H9 (cell line): ENCODE results near the gene TMPRSS9. TPM values are rescaled to one million over a fixed set of nuclear protein-coding genes. Genes with fewer than 3 reads are reported as not detected.
A peak's percentile ranks its signal among the peaks of the same experiment; 100 is the strongest.

ENCODE experiments used
- DNase-seq: peaks from one replicate; pipeline ENCODE4 v3.0.0-alpha.2; 2017
- H2AFZ ChIP-seq: one replicate; pipeline ENCODE4 v1.6.1; 2013; ENCODE audit warnings: mild to moderate bottlenecking, low read length, control low read depth, moderate library complexity
- H2AK5ac ChIP-seq: 2 replicates; pipeline ENCODE4 v1.6.1; 2013; ENCODE audit warnings: low read length, control low read depth, mixed read lengths; ENCODE audit not compliant: insufficient read length
- H2BK120ac ChIP-seq: one replicate; pipeline ENCODE4 v1.6.1; 2013; ENCODE audit warnings: low read depth, mild to moderate bottlenecking, low read length, control low read depth, inconsistent platforms; ENCODE audit not compliant: poor library complexity, severe bottlenecking
- H2BK12ac ChIP-seq: 2 replicates; pipeline ENCODE4 v1.6.1; 2013; ENCODE audit warnings: low read length, control low read depth, mixed read lengths, low read depth; ENCODE audit not compliant: insufficient read length
- H2BK15ac ChIP-seq: 2 replicates; pipeline ENCODE4 v1.6.1; 2013; ENCODE audit warnings: low read depth, low read length, control low read depth
- H2BK20ac ChIP-seq: one replicate; pipeline ENCODE4 v1.6.1; 2013; ENCODE audit warnings: low read depth, mild to moderate bottlenecking, low read length, control low read depth, inconsistent platforms; ENCODE audit not compliant: poor library complexity, severe bottlenecking
- H2BK5ac ChIP-seq: 2 replicates; pipeline ENCODE4 v1.6.1; 2013; ENCODE audit warnings: low read length, control low read depth, mixed read lengths; ENCODE audit not compliant: insufficient read length
- H3K14ac ChIP-seq: 2 replicates; pipeline ENCODE4 v1.6.1; 2013; ENCODE audit warnings: low read length, control low read depth; ENCODE audit not compliant: insufficient read depth
- H3K18ac ChIP-seq: 2 replicates; pipeline ENCODE4 v1.6.1; 2013; ENCODE audit warnings: low read depth, mild to moderate bottlenecking, mixed read lengths, low read length, control low read depth; ENCODE audit not compliant: insufficient read length
- H3K23ac ChIP-seq: 2 replicates; pipeline ENCODE4 v1.6.1; 2013; ENCODE audit warnings: low read length, control low read depth, mixed read lengths, low read depth; ENCODE audit not compliant: insufficient read length
- H3K23me2 ChIP-seq: 2 replicates; pipeline ENCODE4 v1.6.1; 2013; ENCODE audit warnings: low read depth, mild to moderate bottlenecking, mixed read lengths, low read length, control low read depth; ENCODE audit not compliant: insufficient read length, poor library complexity, severe bottlenecking
- H3K27ac ChIP-seq: 2 replicates; pipeline ENCODE4 v1.5.1; 2013; ENCODE audit warnings: low read length, control low read depth, mixed read lengths, low read depth; ENCODE audit not compliant: insufficient read length
- H3K27me3 ChIP-seq: 2 replicates; pipeline ENCODE4 v1.6.1; 2013; ENCODE audit warnings: low read length, control low read depth, inconsistent platforms; ENCODE audit not compliant: insufficient read depth
- H3K4ac ChIP-seq: 2 replicates; pipeline ENCODE4 v1.6.1; 2013; ENCODE audit warnings: low read depth, mild to moderate bottlenecking, control low read depth, inconsistent platforms, low read length, moderate library complexity
- H3K4me1 ChIP-seq: 2 replicates; pipeline ENCODE4 v1.6.1; 2013; ENCODE audit warnings: low read length, control low read depth, inconsistent platforms; ENCODE audit not compliant: insufficient read depth
- H3K4me2 ChIP-seq: 2 replicates; pipeline ENCODE4 v1.6.1; 2013; ENCODE audit warnings: low read length, control low read depth, mixed read lengths; ENCODE audit not compliant: insufficient read length, insufficient read depth
- H3K56ac ChIP-seq: 2 replicates; pipeline ENCODE4 v1.6.1; 2013; ENCODE audit warnings: low read depth, mild to moderate bottlenecking, mixed read lengths, low read length, control low read depth; ENCODE audit not compliant: insufficient read length
- H3K79me1 ChIP-seq: 2 replicates; pipeline ENCODE4 v1.6.1; 2013; ENCODE audit warnings: low read depth, mild to moderate bottlenecking, moderate library complexity, low read length, control low read depth, inconsistent platforms; ENCODE audit not compliant: insufficient read depth, poor library complexity, severe bottlenecking
- H3K79me2 ChIP-seq: 2 replicates; pipeline ENCODE4 v1.6.1; 2013; ENCODE audit warnings: low read length, control low read depth, inconsistent platforms; ENCODE audit not compliant: insufficient read depth
- H3K9ac ChIP-seq: 2 replicates; pipeline ENCODE4 v1.6.1; 2013; ENCODE audit warnings: low read length, control low read depth, mixed read lengths; ENCODE audit not compliant: insufficient read length; ENCODE audit errors: extremely low read depth
- H3K9me3 ChIP-seq: one replicate; pipeline ENCODE4 v1.6.1; 2013; ENCODE audit warnings: low read depth, low read length, inconsistent platforms; ENCODE audit not compliant: control insufficient read depth
- H3T11ph ChIP-seq: one replicate; pipeline ENCODE4 v1.6.1; 2013; ENCODE audit warnings: mild to moderate bottlenecking, low read length, control low read depth, inconsistent platforms
- H4K20me1 ChIP-seq: one replicate; pipeline ENCODE4 v1.6.1; 2013; ENCODE audit not compliant: control insufficient read depth, insufficient read length, insufficient read depth
- H4K5ac ChIP-seq: 2 replicates; pipeline ENCODE4 v1.6.1; 2013; ENCODE audit warnings: low read depth, mild to moderate bottlenecking, mixed read lengths, low read length, control low read depth; ENCODE audit not compliant: insufficient read length
- H4K8ac ChIP-seq: replicated peaks from 2 replicates; pipeline ENCODE4 v1.6.1; 2013; ENCODE audit warnings: low read length, control low read depth, mixed read lengths, low read depth; ENCODE audit not compliant: insufficient read length
- H4K91ac ChIP-seq: 2 replicates; pipeline ENCODE4 v1.6.1; 2013; ENCODE audit warnings: low read depth, mild to moderate bottlenecking, moderate library complexity, mixed read lengths, low read length, control low read depth; ENCODE audit not compliant: insufficient read length
- H3K27ac Mint-ChIP-seq, 3 experiments: 2 replicates in 2 of 3; 3 replicates in 1 of 3; pipeline ENCODE4 v1.8.0; 2020 to 2021; ENCODE audit warnings: mixed read lengths in 3 of 3, mild to moderate bottlenecking in 1 of 3, moderate library complexity in 1 of 3
- H3K27me3 Mint-ChIP-seq: 2 replicates; pipeline ENCODE4 v1.8.0; 2021; ENCODE audit warnings: low read depth, mild to moderate bottlenecking, moderate library complexity, mixed read lengths
- H3K36me3 Mint-ChIP-seq, 3 experiments: 2 replicates in 2 of 3; 3 replicates in 1 of 3; pipeline ENCODE4 v1.8.0; 2020 to 2021; ENCODE audit warnings: low read depth in 3 of 3, mixed read lengths in 3 of 3; ENCODE audit not compliant: insufficient read depth in 1 of 3
- H3K4me1 Mint-ChIP-seq, 2 experiments: 2 replicates each; pipeline ENCODE4 v1.8.0; 2020; ENCODE audit warnings: mixed read lengths in 2 of 2
- H3K4me3 Mint-ChIP-seq, 2 experiments: 2 replicates in 1 of 2; 3 replicates in 1 of 2; pipeline ENCODE4 v1.8.0; 2020 to 2021; ENCODE audit warnings: mild to moderate bottlenecking in 2 of 2, mixed read lengths in 2 of 2, moderate library complexity in 1 of 2
- H3K9me3 Mint-ChIP-seq, 2 experiments: 2 replicates in 1 of 2; 3 replicates in 1 of 2; pipeline ENCODE4 v1.8.0; 2020; ENCODE audit warnings: mild to moderate bottlenecking in 2 of 2, mixed read lengths in 2 of 2, moderate library complexity in 1 of 2
- WGBS: extraction: QIAGEN DNeasy Blood & Tissue Kit; methylation state at CpG from one replicate; pipeline ENCODE4 v1.1.7; 2013; ENCODE audit warnings: missing lambda C conversion rate, low lambda C conversion rate, mixed read lengths; ENCODE audit not compliant: insufficient read length; ENCODE audit errors: extremely low coverage; 5-methylcytosine and 5-hydroxymethylcytosine counted together
- total RNA-seq: library from RNA; stranded (reverse); gene quantifications from 2 replicates; pipeline ENCODE4 v1.2.1, GENCODE V29; 2021
- TF ChIP-seq, protein P1 (sequence below): fragments of 200-600 bp; sonication (generic); conservative IDR thresholded peaks from 3 replicates; pipeline ENCODE4 v1.8.0; 2021; ENCODE audit warnings: antibody characterized with exemption, mild to moderate bottlenecking

The TMPRSS9 gene
- total RNA-seq, 1 experiment from 2014 or later: 0.24 TPM

DNA sequence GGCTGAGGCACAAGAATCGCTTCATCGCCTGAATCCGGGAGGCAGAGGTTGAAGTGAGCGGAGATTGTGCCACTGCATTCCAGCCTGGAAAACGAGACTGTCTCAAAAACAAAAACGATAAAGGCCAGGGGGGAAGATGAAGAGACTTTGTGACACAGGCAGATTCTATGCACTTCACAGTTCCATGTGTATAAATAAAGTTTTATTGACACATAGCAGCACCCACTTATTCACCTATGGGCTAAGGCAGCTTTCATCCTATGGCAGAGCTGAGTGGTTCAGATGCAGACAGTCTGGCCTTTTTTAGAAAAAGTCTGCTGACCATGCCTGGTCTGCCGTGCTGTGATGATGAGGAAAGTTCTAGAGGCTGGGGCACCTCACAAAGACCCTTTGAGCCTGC, 91.1 kb downstream of the TMPRSS9 start:
- Histone ChIP-seq H2BK120ac (no peak overlapping the region), H3K27me3 (no peaks in the 10 kb centered on the region), H3K4ac (no peak overlapping the region), H3K9ac (no peak overlapping the region), H3K79me1 (peaks cover 14% of the 10 kb centered on the region), H3K23me2 (no peaks in the 10 kb centered on the region), H4K8ac (no peak overlapping the region), H3K4me2 (no peak overlapping the region), H4K91ac (no peak overlapping the region), H2BK5ac (no peak overlapping the region), H2BK20ac (no peak overlapping the region), H2BK12ac (no peak overlapping the region), H3K27ac (no peak overlapping the region), H2BK15ac (no peak overlapping the region), H3K4me1 (no peaks in the 10 kb centered on the region; the same call in 1 of the 2 replicates), H4K20me1 (no peaks in the 10 kb centered on the region), H4K5ac (no peak overlapping the region), H3T11ph (no peak overlapping the region), H3K14ac (no peak overlapping the region), H2AK5ac (no peak overlapping the region), H3K79me2 (peaks cover 43% of the 10 kb centered on the region; the same call in 1 of the 2 replicates), H3K23ac (no peak overlapping the region), H3K56ac (no peak overlapping the region), H3K18ac (no peak overlapping the region), H3K9me3 (no peaks in the 10 kb centered on the region), H2AFZ (no peak overlapping the region)
- Mint-ChIP-seq H3K9me3 (no peaks in the 10 kb centered on the region), H3K36me3 (peaks cover 0 to 12% (median 5%) of the 10 kb centered on the region in 3 experiments; a peak in 5 of 7 replicates), H3K27ac (peak overlapping the region in 1 of 3 experiments; percentile 74; a peak in 1 of 7 replicates), H3K4me1 (peaks cover 15 to 30% of the 10 kb centered on the region in 2 experiments), H3K27me3 (no peaks in the 10 kb centered on the region), H3K4me3 (no peak overlapping the region; a peak in 1 of 5 replicates)
- no CpG with 5 or more reads among the region's 7 CpGs for WGBS
- DNase-seq: no peak
- TF ChIP-seq, protein P1, sequence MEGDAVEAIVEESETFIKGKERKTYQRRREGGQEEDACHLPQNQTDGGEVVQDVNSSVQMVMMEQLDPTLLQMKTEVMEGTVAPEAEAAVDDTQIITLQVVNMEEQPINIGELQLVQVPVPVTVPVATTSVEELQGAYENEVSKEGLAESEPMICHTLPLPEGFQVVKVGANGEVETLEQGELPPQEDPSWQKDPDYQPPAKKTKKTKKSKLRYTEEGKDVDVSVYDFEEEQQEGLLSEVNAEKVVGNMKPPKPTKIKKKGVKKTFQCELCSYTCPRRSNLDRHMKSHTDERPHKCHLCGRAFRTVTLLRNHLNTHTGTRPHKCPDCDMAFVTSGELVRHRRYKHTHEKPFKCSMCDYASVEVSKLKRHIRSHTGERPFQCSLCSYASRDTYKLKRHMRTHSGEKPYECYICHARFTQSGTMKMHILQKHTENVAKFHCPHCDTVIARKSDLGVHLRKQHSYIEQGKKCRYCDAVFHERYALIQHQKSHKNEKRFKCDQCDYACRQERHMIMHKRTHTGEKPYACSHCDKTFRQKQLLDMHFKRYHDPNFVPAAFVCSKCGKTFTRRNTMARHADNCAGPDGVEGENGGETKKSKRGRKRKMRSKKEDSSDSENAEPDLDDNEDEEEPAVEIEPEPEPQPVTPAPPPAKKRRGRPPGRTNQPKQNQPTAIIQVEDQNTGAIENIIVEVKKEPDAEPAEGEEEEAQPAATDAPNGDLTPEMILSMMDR: no peak
